GM12873 (cell line): ENCODE results near the gene SLC8A2.

ENCODE experiments used
- TF ChIP-seq, protein P1 (sequence below): IDR thresholded peaks from 2 replicates; pipeline ENCODE4 v1.5.1; 2012; ENCODE audit warnings: low read depth, mild to moderate bottlenecking, moderate library complexity, low read length, control low read depth; ENCODE audit not compliant: insufficient read depth; ENCODE audit errors: missing control alignments

The SLC8A2 gene

DNA sequence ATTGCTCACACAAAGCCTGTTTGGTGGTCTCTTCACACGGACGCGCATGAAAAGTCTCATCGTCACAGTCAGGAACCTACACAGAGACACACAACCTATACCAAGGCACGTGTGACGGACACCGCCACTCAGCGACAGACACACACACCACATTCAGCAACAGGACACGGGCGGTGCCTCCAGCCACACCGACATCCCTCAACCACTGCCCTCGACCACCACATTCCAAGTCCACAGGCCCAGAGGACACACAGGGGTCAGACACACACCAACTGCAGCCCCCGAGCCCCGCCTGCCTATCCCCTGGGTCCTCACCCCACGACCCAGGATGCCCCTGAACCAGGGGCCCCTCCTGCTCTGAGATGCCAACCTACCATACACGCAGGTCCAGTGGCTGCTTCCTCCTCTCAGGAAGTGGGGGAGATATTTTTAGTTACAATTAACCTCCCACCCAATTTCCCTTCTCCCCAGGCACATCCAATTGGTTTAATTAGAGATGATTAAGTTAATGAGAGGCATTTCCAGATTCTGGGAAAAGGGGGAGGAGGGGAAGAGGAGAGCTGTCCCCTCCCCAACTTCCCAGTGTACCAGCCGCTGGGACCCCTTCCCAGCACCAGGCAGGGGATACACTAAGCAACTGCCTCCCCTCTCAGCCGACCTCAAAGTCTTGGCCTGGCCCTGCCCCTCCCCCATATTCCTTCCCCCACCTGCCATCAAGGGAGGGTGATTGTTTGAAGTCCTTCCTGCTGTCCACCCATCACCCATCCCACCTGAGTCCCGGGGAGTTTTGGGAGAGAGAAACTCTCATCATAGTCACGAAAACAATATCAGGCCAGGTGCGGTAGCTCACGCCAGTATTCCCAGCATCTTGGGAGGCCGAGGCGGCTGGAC, 72.7 kb downstream of the SLC8A2 start:
- TF ChIP-seq, protein P1, sequence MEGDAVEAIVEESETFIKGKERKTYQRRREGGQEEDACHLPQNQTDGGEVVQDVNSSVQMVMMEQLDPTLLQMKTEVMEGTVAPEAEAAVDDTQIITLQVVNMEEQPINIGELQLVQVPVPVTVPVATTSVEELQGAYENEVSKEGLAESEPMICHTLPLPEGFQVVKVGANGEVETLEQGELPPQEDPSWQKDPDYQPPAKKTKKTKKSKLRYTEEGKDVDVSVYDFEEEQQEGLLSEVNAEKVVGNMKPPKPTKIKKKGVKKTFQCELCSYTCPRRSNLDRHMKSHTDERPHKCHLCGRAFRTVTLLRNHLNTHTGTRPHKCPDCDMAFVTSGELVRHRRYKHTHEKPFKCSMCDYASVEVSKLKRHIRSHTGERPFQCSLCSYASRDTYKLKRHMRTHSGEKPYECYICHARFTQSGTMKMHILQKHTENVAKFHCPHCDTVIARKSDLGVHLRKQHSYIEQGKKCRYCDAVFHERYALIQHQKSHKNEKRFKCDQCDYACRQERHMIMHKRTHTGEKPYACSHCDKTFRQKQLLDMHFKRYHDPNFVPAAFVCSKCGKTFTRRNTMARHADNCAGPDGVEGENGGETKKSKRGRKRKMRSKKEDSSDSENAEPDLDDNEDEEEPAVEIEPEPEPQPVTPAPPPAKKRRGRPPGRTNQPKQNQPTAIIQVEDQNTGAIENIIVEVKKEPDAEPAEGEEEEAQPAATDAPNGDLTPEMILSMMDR, result no peak

DNA sequence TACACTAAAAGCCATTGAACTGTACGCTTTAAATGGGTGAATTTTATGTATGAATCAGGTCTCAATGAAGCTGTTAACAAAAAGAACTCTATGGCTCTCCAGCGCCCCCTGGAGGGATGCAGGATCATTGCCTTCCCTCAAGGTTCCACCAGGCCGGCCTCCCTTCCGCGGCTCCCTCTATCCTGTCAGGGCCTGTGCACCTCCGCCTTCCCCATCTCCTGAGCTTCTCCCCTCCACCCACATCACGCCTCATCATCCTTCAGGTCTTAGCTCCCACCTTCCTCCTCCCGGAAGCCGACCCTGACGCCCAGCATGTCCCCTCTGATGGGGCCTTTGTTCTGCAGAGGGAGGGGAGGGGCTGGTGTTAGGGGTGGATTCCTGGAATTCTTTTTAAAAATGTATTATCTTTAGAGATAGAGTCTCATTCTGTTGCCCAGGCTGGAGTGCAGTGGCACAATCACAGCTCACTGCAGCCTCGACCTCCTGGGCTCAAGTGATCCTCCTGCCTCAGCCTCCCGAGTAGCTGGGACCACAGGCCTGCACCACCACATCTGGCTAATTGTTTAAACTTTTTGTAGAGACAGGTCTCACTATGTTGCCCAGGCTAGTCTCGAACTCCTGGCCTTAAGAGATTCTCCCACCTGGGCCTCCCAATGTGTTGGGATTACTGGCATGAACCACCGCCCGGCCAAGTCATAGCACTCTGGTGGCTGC, 80.0 kb downstream of the SLC8A2 start:
- TF ChIP-seq, protein P1, result peak; percentile 93

DNA sequence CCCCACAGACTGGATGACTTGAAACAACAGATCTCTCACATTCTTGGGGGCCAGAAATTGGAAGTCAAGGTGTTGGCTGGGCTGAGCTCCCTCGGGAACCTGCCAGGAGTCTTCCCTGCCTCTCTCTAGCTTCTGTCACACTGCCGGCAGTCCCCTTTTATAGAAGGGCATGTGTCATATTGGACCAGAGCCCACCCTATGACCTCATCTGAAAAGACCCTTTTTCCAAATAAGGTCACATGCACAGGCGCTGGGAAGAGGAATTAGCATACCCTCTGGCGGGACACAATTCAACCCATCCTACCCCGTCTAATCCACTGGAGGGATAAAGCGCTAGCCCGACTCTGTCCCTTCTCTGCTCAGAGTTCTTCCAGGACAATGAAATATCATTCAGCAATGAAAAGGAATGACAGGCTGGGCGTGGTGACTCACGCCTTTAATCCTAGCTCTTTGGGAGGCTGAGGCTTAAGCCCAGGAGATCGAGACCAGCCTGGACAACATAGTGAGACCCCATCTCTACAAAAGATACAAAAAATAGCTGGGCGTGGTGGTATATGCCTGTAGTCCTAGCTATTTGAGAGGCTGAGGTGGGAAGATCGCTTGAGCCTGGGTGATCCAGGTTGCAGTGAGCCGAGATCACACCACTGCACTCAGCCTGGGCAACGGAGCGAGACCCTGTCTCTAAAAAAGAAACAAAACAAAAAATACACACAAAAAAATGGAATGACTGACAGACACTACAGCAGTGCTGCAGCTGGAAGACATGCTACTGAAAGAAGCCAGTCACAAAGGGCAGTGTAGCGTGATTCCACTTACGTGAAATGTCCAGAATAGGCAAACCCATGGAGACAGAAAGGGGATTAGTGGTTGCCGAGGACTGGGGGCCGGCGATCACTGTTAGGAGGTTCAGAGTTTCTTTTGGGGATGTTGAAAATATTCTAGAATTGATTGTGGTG, 80.9 kb downstream of the SLC8A2 start:
- TF ChIP-seq, protein P1, result no peak

DNA sequence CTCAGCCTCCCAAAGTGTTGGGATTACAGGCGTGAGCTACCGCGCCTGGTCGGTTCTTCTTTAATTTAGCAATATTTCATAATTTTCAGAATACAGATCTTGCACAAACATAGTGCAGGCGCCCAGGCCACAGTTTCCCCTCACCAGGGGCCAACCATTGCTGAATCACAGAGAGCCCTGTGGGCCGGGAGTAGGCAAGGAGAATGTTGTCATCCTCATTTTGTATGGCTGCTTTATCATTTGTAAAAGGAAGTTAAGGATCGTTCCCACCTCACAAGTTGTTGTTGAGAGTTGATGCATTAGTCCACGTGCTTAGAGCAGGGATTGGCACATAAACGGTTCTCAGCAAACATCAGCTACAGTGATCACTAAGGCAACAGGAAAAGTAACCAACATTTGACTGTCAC, 82.5 kb downstream of the SLC8A2 start:
- TF ChIP-seq, protein P1, result no peak

DNA sequence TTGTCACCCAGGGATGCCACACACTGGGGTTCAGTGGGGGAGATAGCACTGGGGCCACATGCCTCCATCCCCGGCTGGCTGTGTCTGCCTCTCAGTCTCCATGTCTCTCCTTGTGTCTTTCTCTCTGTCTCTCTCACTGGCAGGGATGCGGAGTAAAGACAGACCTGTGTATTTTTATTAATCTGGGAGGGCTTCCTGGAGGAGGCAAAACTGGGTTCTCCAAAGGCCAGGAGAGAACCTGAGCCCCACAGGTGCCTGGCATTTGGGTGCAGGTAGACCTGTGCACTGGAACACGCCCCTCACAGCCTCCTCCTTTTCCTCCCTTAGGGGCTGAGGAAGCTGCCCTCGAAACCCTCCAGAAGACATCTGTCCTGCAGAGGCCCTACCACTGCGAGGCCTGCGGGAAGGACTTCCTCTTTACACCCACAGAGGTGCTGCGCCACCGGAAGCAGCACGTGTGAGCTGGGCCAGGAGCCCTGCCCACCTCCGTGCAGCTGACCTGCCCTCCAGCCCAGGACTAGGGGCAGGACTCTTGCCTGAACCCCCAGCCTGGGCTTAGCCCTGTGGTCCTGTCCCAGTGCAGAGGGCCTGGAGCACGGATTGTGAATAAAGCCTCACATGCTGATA, 89.9 kb downstream of the SLC8A2 start:
- TF ChIP-seq, protein P1, result no peak

DNA sequence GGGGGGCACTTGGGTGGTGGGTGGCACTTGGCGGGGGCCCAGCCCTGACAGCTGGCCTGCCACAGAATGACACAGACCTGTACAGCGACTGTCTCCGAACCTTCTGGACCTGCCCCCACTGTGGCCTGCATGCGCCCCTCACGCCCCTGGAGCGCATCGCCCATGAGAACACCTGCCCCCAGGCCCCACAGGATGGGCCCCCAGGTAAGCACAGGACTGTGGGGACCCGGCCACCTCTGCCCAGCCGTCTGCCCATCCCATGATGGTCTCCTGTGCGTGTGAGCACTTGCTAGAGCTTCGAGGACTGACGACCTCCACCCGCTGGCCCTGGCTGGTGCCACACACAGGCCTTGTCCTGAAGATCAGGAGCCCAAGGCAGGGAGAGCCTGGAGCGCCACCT, 90.6 kb downstream of the SLC8A2 start:
- TF ChIP-seq, protein P1, result no peak
